Stimulated activated CD8-positive, alpha-beta memory T cell treated with anti-CD3 and anti-CD28 coated beads, Interleukin-15, amount 100 ng/mL, for 24 hours (primary cell): ENCODE data around the gene FBP2.
"Not testable (repeated sequence)": the region's sequence is repeated elsewhere in the genome, so short reads cannot be mapped to it uniquely, and the experiment has no call there.

Experiments used
- DNase-seq: peaks from one replicate; pipeline ENCODE4 v3.0.0-alpha.2; 2020; ENCODE audit warnings: low read depth

FBP2 gene

GRCh38 chr9:94606646-94607422 is 13.2 kb upstream of the FBP2 start:
- DNase-seq = no peak

- peak; percentile 35 for DNase-seq
Observed at GRCh38 chr9:94603259-94604160, 9.9 kb upstream of the FBP2 start.

- no peak for DNase-seq
Observed at GRCh38 chr9:94602666-94603065, 9.0 kb upstream of the FBP2 start.

GRCh38 chr9:94600715-94601114 is 7.1 kb upstream of the FBP2 start:
- no peak for DNase-seq

GRCh38 chr9:94600258-94600657 is 6.6 kb upstream of the FBP2 start:
- no peak for DNase-seq

GRCh38 chr9:94599102-94599501 is 5.5 kb upstream of the FBP2 start:
- no peak for DNase-seq

GRCh38 chr9:94592683-94593082 is 941 bp downstream of the FBP2 start:
- not testable (repeated sequence) for DNase-seq

GRCh38 chr9:94591876-94592275 is 1.7 kb downstream of the FBP2 start:
- no peak for DNase-seq

GRCh38 chr9:94591046-94591545 is 2.5 kb downstream of the FBP2 start:
- not testable (repeated sequence) for DNase-seq

GRCh38 chr9:94588681-94589080 is 4.9 kb downstream of the FBP2 start:
- DNase-seq = no peak

- DNase-seq = no peak
Observed at GRCh38 chr9:94586814-94587213, 6.8 kb downstream of the FBP2 start.

GRCh38 chr9:94586316-94586715 is 7.3 kb downstream of the FBP2 start:
- no peak for DNase-seq

- DNase-seq = no peak
Observed at GRCh38 chr9:94584555-94584954, 9.1 kb downstream of the FBP2 start.

- DNase-seq = no peak
Observed at GRCh38 chr9:94581728-94582127, 11.9 kb downstream of the FBP2 start.

GRCh38 chr9:94577571-94577970 is 16.1 kb downstream of the FBP2 start:
- DNase-seq = no peak

GRCh38 chr9:94577036-94577435 is 16.6 kb downstream of the FBP2 start:
- no peak for DNase-seq

GRCh38 chr9:94576131-94576530 is 17.5 kb downstream of the FBP2 start:
- DNase-seq = no peak

- DNase-seq = no peak
Observed at GRCh38 chr9:94568972-94569712, 24.5 kb downstream of the FBP2 start.

- no peak for DNase-seq
Observed at GRCh38 chr9:94568250-94568889, 25.3 kb downstream of the FBP2 start.

GRCh38 chr9:94567271-94567670 is 26.4 kb downstream of the FBP2 start:
- DNase-seq = no peak

- DNase-seq = no peak
Observed at GRCh38 chr9:94566550-94566949, 27.1 kb downstream of the FBP2 start.

- not testable (repeated sequence) for DNase-seq
Observed at GRCh38 chr9:94564279-94564678, 29.3 kb downstream of the FBP2 start.
